CD4-positive, alpha-beta T cell treated with Interferon alpha-2 for 1 hour (primary cell): ENCODE data around the gene CHST12.
"Not testable (repeated sequence)": the region's sequence is repeated elsewhere in the genome, so short reads cannot be mapped to it uniquely, and the experiment has no call there.

Source experiments
- DNase-seq, 2 donors: peaks; one replicate each; pipeline ENCODE4 v3.0.0-alpha.2; 2020 to 2022

The CHST12 gene

DNA sequence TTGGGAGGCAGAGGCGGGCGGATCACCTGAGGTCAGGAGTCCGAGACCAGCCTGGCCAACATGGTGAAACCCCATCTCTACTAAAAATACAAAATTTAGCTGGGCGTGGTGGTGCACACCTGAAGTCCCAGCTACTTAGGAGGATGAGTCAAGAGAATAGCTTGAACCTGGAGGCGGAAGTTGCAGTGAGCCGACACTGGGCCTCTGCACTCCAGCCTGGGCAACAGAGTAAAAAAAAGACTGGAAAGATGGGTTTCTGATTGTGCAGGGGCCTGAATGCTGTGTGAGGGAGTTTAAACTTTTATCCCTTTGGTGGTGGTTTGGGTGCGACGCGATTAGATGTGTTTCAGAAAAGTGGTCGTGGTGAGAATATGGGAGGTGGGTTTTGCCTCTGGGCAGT, 1.8 kb downstream of the CHST12 start:
- peak in 1 of 2 donors; percentile 7 for DNase-seq

DNA sequence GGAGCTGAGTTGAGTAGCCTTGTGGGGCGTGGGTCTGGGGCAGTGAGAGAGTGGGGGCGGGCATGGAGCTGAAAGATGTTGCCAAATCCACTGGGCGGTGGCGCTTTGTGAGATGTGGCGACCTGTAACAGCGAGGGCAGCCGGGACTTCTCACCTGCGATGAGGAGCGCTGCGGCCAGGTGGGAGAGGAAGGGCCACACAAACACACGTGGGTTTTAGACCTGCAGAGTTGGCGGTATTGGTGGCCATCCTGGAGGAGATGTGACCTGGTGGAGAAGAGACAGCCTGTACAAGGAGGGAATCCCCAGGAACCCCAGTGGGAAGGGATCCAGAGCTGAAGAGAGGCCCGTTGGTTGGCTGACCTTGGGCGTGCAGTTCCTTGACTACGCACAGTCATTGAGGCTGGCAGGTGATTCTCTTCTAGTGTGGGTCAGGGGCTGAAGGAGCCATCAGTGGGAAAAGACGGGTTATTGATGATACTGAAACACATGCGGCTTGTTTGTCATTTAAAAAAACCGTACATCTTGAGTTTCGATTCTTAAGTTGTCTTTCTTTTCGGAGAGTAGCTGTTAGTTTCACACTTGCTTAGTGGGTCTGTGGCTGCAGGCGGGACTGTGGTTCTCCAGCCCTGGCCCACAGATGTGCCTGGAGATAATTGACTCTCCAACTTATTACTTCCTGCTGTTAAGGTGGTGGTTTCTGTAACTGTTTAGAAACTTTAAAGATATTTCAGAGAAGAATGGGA, 2.4 kb downstream of the CHST12 start:
- peak; percentile 79 to 87 for DNase-seq

DNA sequence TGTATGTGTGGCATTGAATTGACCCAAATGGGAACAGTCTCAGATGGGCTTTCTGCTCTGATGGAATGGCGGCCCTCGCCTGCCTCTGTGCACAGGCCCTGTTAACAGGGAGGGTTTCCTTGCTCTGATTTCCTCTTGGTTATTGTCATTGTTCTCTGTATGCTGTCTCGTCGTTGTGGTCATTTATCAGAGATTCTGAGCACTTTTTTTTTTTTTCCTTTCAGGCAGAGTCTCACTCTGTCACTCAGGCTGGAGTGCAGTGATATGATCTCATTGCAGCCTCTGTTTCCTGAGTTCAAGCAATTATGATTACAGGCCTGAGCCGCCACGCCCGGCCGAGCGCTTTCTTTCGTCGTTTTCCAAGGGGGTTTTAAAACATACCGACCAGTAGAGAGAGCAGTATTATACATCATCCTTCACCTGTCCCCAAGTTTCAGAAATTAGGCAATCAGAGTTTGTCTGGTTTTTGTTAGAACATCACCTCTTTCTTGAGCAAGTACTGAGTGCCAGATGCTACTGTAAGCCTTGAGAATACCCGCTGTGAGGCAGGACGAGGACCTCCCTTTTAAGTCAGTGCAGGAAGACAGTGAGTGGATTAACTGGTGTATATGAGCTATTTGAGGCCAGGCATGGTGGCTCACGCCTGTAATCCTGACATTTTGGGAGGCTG, 6.5 kb downstream of the CHST12 start:
- DNase-seq: peak in 1 of 2 donors; percentile 45

DNA sequence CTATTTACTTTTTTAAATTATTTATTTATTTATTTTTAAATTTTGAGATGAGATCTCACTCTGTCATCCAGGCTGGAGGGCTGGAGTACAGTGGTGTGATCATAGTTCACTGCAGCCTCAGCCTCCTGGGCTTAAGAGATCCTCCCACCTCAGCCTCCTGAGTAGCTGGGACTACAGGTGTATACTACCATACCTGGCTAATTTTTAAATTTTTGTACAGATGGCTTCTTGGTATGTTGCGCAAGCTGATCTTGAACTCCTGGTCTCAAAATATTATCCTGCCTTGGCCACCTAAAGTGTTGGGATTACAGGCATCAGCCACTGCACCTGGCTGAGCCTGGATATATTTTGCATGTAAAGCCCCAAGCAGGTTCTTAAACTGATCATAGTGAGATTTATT, 7.6 kb downstream of the CHST12 start:
- DNase-seq: no peak

DNA sequence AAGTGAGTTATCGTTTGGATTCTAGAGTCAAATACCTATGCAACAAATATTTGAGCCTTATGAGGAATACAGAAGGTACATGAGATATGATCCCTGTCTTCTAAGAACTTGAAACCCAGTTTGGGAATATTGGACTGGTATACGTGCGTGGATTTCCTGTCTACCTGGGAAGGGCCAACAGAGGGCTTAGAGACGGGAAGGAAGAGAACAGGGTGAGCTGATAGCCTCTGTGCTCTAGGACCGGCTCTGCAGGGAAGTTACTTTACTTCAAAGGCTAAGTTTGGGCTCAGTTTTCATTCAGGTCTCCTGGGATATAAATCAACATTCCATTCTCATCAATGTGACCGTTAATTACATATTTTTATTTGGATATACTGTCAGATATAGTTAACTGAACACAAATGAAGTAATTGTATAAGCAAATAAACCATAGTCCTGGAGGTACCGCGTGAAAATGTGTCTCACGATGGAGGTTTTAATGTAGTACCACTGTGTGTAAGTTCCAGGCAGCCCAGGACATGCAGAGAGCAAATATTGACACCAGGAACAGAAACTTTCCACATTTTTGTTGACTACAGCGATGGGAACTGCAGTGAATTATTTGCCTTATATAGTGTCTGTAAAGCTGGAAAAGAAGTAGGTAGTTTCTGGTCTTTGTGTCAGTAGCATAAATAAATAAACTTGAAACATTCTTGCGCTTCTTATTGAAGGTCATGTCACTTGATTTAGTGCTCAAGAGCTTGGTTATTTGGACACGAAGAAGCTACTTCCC, 8.6 kb downstream of the CHST12 start:
- DNase-seq: no peak

DNA sequence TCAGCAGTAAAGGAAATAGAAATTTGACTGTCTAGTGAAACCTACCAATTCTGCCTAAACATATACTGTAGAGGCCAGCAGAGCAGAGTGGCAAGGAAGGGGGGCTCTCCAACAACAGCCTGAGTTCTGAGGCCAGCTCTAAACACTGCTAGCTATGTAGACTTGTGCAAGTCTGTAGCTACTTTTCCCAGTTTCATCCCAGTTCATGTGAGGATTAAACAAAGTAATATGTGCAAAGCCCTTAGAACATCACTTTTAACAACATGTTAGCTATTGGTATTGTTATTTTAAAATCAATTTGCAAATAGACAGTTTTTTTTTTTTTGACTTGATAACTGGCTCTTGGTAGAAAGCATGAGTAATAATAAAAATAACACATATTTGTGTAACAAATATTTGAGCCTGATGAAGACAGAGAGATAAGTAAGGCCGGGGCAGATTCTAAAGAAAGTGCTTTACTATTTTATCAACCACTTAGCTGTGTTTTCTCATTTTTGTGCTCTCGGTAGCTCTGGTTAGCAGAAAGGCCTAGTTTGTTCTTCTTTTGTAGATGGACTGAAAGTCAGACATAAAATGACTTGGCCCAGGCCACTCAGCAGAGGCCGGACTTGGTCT, 9.3 kb downstream of the CHST12 start:
- DNase-seq: no peak

DNA sequence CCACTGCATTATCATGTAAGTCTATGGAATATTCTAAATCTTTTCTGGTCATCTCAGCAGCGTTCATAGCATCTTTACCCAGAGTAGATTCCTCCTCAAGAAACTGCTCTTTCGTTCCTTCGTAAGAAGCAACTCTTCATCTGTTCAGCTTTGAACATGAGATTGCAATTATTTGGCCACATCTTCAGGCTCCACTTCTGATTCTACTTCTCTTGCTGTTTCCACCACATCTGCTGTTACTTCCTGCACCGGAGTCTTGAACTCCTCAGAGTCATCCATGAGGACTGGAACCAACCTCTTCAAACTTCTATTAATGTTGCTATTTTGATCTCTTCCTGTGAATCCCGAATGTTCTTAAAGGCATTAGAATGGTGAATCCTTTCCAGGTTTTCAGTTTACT, 12.7 kb downstream of the CHST12 start:
- no peak for DNase-seq

DNA sequence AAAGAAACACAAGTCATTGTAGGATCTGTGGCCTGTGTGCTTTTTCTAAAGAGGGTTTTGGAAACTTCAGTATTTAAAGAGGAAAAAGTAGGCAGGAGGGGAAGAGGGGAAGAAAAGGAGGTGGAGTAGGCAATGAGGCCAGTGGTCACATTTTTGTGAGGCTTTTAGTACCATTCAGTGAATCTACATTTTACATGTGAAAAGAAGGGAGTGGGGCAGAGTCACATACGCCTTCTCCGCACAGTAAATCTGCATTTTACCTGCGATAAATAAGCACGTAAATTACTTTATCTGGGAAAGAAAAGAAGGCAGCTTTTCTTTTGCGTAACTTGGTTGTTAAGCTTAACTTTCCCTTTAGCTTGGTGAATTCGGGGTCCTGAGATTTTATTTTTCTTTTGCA, 13.2 kb downstream of the CHST12 start:
- DNase-seq: no peak

DNA sequence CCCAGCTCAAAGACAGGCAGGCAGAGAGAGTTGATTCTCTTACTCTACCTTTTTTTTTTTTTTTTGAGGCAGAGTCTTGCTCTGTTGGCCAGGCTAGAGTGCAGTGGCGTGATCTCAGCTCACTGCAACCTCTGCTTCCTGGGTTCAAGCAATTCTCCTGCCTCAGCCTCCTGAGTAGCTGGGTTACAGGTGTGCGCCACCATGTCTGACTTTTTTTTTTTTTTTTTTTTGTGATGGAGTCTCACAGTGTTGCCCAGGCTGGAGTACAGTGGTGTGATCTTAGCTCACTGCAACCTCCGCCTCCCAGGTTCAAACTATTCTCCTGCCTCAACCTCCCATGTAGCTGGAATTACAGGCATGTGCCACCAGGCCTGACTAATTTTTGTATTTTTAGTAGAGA, 13.8 kb downstream of the CHST12 start:
- not testable (repeated sequence) for DNase-seq

DNA sequence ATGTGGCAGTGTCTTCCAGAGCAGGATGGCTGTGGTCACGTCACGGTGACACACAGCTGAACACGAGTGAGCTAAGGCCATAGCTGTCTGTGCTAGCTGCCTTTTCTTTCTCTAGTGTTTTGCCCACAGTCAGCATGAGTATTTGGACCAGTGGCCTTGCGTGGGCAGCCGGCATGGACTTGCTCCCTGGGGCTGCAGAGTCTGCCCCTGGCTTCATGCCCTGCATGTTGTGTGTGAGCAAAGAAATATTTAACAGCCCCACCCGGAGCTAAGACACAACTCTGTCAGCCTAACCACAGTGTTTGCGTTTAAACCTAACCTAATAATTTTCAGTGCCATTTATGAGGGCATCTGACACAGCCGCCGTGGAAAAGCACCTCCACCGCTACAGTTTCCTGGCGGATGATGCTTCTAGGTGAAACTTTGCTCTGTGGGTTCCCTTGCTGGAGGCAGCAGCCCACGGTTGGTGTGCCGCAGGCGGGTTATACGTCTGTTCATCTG, 14.6 kb downstream of the CHST12 start:
- peak; percentile 56 to 70 for DNase-seq

DNA sequence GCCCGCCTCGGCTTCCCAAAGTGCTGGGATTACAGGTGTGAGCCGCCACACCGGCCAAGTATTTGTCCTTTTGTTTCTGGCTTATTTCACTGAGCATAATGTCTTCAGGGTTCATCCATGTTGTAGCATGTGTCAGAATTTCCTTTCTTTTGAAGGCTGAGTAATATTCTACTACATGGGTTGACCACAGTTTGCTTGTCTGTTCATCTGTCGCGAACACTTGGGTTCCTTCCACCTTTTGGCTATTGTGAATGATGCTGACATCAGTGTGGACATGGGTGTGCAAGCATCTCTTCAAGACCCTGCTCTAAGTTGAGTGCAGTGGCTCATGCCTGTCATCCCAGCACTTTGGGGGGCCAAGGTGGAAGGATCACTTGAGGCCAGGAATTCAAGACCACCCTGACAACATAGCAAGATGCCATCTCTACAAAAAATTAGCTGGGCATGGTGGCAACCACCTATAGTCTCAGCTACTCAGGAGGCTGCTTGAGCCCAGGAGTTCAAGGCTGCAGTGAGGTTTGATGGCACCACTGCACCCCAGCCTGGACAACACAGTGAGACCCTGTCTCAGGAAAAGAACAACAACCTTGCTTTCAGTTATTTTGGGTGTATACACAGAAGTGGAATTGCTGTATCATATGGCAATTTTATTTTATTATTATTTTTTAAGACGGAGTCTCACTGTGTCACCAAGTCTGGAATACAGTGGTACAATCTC, 17.0 kb downstream of the CHST12 start:
- no peak for DNase-seq

DNA sequence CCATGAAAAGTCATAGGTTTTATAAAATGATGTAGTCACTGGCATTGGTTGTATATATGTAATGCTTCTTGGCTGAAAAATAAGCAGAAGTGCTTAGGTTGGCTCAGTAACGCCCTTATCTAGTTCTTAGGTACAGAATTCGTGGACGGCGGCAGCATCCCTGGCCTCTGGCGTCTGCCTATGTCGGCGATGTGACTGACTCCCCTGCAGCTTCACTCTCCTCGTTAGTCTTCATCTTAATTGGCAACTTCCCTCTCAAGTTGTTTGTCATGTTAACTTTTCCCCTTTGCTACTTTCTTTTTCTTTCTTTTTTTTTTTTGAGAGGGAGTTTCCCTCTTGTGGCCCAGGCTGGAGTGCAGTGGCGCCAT, 18.5 kb downstream of the CHST12 start:
- no peak for DNase-seq

DNA sequence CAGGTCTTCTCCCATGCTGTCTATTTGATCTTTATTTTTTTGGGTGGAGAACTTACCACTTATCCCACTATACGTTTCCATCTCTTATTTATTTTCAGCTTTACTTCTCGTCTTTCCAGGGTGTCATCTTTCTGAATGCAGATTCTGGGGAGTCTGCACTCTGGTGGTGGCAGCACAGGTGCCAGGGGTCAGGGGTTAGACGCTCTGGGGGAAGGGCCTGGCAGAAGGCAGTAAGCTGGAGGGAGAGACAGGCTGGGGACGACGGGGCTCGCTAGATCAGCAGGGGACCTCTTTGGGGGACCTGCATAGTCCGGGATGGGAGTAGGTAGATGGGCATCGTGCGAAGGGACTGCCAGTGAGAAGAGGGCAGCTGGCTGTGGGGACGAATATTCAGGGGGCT, 22.3 kb downstream of the CHST12 start:
- DNase-seq: no peak

DNA sequence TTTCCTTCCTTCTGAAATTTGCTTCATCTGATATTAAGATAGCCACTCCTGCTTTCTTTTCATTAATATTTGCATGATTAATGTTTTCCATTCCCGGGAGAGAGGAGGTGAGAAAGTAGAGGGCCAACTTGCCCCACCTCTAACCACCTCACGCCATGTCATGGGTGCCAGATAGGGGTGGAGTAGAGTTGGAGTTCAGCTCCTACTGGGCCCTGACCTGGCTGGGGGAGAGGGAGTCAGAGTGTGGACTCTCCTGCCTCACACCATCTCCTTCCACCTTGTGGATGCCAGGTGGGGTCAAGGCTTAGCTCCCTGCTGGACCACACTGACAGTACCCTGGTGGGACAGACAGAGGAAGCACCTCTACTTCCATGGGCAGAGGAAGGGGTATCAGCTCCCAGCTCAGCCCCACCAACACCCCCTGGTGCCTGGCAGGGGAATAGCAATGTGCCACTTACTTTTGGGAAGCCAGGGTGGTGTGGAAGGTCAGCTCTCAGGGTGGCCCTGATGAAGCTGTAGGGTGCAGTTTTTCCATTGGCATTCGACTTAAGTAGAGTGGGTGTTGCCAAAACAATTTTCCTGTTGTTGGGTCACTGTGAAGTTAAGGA, 28.0 kb downstream of the CHST12 start:
- peak; percentile 17 to 55 for DNase-seq

DNA sequence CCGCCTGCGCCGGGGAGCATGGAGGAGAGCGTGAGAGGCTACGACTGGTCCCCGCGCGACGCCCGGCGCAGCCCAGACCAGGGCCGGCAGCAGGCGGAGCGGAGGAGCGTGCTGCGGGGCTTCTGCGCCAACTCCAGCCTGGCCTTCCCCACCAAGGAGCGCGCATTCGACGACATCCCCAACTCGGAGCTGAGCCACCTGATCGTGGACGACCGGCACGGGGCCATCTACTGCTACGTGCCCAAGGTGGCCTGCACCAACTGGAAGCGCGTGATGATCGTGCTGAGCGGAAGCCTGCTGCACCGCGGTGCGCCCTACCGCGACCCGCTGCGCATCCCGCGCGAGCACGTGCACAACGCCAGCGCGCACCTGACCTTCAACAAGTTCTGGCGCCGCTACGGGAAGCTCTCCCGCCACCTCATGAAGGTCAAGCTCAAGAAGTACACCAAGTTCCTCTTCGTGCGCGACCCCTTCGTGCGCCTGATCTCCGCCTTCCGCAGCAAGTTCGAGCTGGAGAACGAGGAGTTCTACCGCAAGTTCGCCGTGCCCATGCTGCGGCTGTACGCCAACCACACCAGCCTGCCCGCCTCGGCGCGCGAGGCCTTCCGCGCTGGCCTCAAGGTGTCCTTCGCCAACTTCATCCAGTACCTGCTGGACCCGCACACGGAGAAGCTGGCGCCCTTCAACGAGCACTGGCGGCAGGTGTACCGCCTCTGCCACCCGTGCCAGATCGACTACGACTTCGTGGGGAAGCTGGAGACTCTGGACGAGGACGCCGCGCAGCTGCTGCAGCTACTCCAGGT, 29.7 kb downstream of the CHST12 start:
- DNase-seq: no peak

DNA sequence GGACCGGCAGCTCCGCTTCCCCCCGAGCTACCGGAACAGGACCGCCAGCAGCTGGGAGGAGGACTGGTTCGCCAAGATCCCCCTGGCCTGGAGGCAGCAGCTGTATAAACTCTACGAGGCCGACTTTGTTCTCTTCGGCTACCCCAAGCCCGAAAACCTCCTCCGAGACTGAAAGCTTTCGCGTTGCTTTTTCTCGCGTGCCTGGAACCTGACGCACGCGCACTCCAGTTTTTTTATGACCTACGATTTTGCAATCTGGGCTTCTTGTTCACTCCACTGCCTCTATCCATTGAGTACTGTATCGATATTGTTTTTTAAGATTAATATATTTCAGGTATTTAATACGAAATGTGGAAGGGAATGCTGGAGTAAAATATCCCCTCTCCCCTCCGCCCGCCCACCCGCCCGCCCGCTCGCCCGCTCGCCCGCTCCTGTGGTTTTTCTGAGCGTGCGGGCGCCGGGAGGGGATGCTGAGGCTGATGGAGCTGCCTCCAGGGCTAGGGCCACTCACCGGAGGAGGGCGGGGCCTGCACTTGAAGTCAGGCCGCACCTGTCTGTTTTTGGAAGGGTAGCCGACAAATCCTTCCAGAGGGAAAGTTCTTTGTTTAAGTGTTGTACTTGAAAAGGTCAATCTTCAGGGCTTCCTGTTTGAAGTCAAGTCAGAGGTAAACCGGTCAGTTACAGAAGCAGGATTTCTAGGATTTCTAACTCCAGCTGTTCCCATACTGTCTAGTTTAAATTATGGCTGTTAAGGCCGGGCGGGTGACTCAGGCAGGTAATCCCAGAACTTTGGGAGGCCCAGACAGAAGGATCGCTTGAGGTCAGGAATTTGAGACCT, 30.5 kb downstream of the CHST12 start:
- DNase-seq: no peak

DNA sequence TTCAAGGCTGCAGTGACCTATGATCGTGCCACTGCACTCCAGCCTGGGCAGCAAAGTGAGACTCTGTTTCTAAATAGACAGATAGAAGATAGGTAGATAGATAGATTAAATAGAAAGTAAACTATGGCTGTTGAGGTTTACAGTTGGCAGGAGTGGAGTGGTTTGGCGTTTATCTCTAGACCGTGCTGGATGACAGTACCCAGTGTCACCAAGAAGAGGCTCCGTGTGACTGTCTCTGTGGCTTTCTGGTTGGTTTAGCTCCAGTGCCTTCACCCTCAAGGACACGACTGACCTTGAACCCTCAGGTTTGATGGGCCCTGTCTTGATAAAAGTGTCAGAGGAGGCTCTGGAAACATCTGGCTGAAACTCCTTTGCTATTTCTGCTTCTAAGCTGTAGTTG, 31.7 kb downstream of the CHST12 start:
- DNase-seq: no peak

DNA sequence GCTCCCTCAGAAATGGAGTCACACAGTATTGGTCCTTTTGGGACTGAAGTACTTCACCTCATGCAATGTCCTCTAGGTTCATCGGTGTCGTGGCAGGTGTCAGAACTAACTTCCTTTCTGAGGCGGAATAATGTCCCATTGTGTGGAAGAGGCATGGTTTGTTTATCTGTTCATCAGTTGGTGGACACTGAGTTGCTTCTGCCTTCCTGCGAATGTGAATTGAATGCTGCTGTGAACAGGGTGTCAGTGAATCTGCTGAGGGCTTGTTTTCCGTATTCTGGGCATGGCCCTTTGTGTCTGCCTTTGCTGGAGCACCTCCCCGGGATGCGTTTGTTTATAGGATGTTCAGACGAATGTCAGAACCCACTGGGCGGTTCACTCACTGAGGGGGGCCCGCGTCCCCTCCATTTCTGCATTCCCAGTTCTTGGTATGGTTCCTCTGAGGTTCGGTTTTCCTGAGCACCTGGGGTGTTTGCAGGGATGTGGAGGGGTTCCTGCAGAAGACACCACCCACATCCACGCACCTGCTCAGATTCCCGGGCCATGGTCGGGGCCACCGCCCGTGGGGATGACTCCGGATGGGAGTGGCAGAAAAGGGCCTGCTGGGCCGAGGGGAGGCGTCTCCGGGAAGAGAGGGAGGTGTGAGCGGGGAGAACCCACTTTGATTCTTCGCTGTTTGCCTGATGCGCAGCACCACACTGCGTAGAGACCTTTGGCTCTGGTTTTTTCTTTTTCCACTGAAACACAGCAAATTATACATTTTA, 33.1 kb downstream of the CHST12 start:
- no peak for DNase-seq

DNA sequence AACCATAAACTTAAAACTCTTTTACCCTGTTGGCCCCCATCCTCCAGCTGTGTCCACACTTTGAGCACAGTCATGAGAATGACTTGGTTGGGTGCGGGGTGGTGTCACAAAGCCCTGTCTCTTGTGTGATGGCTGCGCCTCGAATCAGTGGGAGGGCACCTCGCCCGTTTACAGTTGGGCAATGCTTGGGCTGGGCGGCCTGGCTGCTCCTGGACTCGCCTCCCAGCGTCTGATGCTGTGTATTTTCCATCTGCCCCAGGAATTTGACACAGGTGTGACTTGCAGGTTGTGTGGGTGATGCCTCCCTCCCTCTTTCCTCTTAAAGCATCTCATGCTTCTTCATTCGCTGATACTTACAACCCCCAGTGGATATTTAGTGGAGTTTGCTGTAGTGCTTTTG, 33.7 kb downstream of the CHST12 start:
- no peak for DNase-seq
